ENCODE measurements around the gene TTYH2. TPM values are rescaled to one million over a fixed set of nuclear protein-coding genes. Genes with fewer than 3 reads are reported as not detected.

TTYH2 gene
- total and polyA plus RNA-seq, 8 donors = 0.58 to 17.9 (median 1.5) TPM

DNA sequence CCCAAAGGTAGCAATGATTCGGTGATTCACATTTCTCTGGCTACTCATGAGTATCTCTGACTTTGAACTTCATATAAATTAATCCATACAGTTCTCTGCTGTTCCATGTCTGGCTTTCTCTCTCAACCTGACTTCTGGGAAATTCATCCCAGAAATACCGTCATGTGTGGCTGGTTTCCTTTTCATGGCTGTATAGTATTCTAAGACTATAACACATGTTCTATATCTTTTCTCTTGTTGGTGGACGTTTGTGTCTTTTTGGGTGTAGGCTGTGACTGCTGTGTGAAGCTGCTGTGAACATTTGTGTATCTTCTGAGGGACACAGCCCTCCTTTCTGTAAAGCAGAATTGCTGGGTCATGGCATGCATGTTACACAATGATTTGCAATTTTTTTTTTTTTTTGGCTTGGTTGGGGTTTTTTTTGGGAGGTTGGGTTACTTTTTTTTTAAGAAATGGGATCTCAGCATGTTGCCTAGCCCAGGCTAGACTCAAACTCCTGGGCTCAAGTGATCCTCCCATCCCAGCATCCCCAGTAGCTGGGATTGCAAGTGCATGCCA is 6.3 kb downstream of the TTYH2 start:
- H3K36me3 ChIP-seq = peaks cover 0 to 35% (median 13%) of the 10 kb centered on the region in 4 donors
- DNase-seq = no peak
- TF ChIP-seq, protein P1, sequence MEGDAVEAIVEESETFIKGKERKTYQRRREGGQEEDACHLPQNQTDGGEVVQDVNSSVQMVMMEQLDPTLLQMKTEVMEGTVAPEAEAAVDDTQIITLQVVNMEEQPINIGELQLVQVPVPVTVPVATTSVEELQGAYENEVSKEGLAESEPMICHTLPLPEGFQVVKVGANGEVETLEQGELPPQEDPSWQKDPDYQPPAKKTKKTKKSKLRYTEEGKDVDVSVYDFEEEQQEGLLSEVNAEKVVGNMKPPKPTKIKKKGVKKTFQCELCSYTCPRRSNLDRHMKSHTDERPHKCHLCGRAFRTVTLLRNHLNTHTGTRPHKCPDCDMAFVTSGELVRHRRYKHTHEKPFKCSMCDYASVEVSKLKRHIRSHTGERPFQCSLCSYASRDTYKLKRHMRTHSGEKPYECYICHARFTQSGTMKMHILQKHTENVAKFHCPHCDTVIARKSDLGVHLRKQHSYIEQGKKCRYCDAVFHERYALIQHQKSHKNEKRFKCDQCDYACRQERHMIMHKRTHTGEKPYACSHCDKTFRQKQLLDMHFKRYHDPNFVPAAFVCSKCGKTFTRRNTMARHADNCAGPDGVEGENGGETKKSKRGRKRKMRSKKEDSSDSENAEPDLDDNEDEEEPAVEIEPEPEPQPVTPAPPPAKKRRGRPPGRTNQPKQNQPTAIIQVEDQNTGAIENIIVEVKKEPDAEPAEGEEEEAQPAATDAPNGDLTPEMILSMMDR (IDR thresholded peaks at IDR 0.05) = no peak
- TF ChIP-seq EP300 (IDR thresholded peaks at IDR 0.05) = no peak
- no peak for TF ChIP-seq POLR2A (IDR thresholded peaks at IDR 0.05)
- TF ChIP-seq POLR2AphosphoS5 (IDR thresholded peaks at IDR 0.05) = no peak
- H3K9me3 ChIP-seq = no peaks in the 10 kb centered on the region
- H3K27me3 ChIP-seq = no peaks in the 10 kb centered on the region
- peaks cover 0 to 23% (median 5%) of the 10 kb centered on the region in 4 donors for H3K4me1 ChIP-seq
- WGBS, 5 donors = 77 to 88% (median 79%) methylated on average over 3 of the region's 3 CpGs
- no peak overlapping the region for H3K4me3 ChIP-seq
- H3K27ac ChIP-seq = no peak overlapping the region
- intact Hi-C loops (cut with DNase I; ENCODE audit: low total_unique reads) = loop anchor here (10.0 kb wide), 1 partner anchor 65 kb away; no protein-coding TSS in a partner anchor

- Histone ChIP-seq H3K4me1 (peaks cover 0 to 17% (median 2%) of the 10 kb centered on the region in 4 donors), H3K27me3 (no peaks in the 10 kb centered on the region), H3K9me3 (no peaks in the 10 kb centered on the region), H3K4me3 (no peak overlapping the region), H3K36me3 (peaks cover 0 to 41% (median 13%) of the 10 kb centered on the region in 4 donors), H3K27ac (no peak overlapping the region)
- intact Hi-C loops (cut with DNase I; ENCODE audit: low total_unique reads) = no loop called here
- no peak for TF ChIP-seq POLR2A (IDR thresholded peaks at IDR 0.05)
- TF ChIP-seq EP300 (IDR thresholded peaks at IDR 0.05) = no peak
- no peak for TF ChIP-seq POLR2AphosphoS5 (IDR thresholded peaks at IDR 0.05)
- TF ChIP-seq, protein P1 (IDR thresholded peaks at IDR 0.05) = no peak
- DNase-seq = no peak
- WGBS, 5 donors = 76 to 94% (median 90%) methylated on average over 2 of the region's 2 CpGs
Observed at GRCh38 chr17:74220219-74220618, 6.8 kb downstream of the TTYH2 start.

DNA sequence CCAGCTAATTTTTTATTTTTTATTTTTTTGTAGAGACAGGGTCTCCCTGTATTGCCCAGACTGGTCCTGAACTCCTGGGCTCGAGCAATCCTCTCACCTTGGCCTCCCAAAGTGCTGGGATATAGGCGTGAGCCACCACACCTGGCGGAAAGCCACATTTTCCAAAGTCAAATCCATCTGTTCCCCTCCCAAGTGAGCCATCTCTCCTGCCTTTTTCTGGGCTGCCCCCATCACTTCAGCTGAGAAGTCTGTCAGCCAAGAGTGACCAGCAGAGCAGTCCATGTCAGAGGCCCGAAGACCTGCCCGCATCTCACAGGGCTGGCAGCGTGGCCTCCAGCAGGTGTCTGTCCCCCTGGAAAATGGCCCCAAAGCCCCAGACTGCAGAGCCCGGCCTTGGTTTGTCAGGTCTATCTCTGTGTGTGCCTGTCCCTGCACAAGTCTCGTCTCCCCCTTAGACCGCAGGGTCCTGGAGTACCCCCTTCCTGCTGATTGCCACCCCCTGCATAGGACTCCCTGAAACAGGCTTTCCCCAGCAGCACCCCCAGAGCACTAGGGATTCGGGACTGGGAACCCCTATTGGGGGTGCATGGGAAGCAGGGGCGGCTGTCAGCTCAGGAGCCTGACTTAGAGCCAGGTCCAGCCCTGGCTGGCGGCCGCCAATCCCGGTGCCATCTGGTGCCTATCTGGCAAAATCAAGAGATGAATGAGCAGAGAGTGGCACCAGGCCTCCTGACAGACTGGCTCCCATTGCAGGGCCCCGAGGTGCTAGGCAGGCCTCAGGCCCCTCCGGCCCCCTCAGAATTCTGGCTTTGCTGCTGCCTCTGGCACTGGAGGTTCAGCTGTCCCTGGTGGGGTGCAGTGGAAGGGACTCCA is 7.8 kb downstream of the TTYH2 start:
- intact Hi-C loops (cut with DNase I; ENCODE audit: low total_unique reads) = no loop called here
- peaks cover 0 to 48% (median 13%) of the 10 kb centered on the region in 4 donors for H3K36me3 ChIP-seq
- no peak for TF ChIP-seq EP300 (IDR thresholded peaks at IDR 0.05)
- no peak for TF ChIP-seq POLR2A (IDR thresholded peaks at IDR 0.05)
- no peak for TF ChIP-seq POLR2AphosphoS5 (IDR thresholded peaks at IDR 0.05)
- TF ChIP-seq, protein P1 (IDR thresholded peaks at IDR 0.05) = no peak

DNA sequence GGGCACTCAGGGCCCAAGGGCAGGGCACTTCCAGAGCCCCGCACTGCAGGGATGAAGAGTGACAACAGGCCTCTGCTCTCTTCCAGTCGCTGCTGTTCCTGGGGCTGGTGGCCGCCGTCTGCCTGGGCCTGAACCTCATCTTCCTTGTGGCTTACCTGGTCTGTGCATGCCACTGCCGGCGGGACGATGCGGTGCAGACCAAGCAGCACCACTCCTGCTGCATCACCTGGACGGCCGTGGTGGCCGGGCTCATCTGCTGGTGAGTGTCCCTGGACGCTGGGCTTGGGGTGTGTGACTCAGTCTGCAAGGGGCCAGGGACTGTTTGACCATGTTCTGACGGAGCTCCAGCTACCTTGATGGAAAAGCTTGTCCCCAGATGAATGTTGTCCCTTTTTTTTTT is 9.0 kb downstream of the TTYH2 start:
- peaks cover 0 to 44% (median 13%) of the 10 kb centered on the region in 4 donors for H3K36me3 ChIP-seq
- WGBS, 5 donors = 83 to 92% (median 89%) methylated on average over 12 to 13 of the region's 13 CpGs
- no peaks in the 10 kb centered on the region for H3K27me3 ChIP-seq
- no peak for DNase-seq
- H3K9me3 ChIP-seq = no peaks in the 10 kb centered on the region
- TF ChIP-seq, protein P1 (IDR thresholded peaks at IDR 0.05) = no peak
- TF ChIP-seq POLR2A (IDR thresholded peaks at IDR 0.05) = no peak
- no peak for TF ChIP-seq EP300 (IDR thresholded peaks at IDR 0.05)
- TF ChIP-seq POLR2AphosphoS5 (IDR thresholded peaks at IDR 0.05) = no peak
- H3K4me3 ChIP-seq = no peak overlapping the region
- no peak overlapping the region for H3K27ac ChIP-seq
- peaks cover 0 to 5% (median 0%) of the 10 kb centered on the region in 4 donors for H3K4me1 ChIP-seq
- intact Hi-C loops (cut with DNase I; ENCODE audit: low total_unique reads) = no loop called here

More for the DNA sequence above, 7.8 kb downstream of the TTYH2 start:
- no peaks in the 10 kb centered on the region for H3K9me3 ChIP-seq
- no peaks in the 10 kb centered on the region for H3K27me3 ChIP-seq
- no peak overlapping the region for H3K27ac ChIP-seq
- H3K4me3 ChIP-seq = no peak overlapping the region
- DNase-seq = no peak
- 92 to 93% (median 93%) methylated on average over 9 to 16 of the region's 16 CpGs for WGBS, 5 donors
- H3K4me1 ChIP-seq = peaks cover 0 to 13% (median 0%) of the 10 kb centered on the region in 4 donors
